GM12892 (cell line): ENCODE data around the gene TEAD1.

Experiments used
- POLR2A ChIP-seq: IDR thresholded peaks from 2 replicates; pipeline ENCODE4 v1.6.1; 2011; ENCODE audit warnings: low read depth, low read length, control low read depth
- POLR2AphosphoS5 ChIP-seq: IDR thresholded peaks from 2 replicates; pipeline ENCODE4 v1.6.1; 2011; ENCODE audit warnings: low read depth, low read length, control low read depth
- TAF1 ChIP-seq: IDR thresholded peaks from 2 replicates; pipeline ENCODE4 v1.6.1; 2011; ENCODE audit warnings: low read depth, mild to moderate bottlenecking, control low read depth, low read length, borderline replicate concordance

GRCh38 chr11:12783765-12784164 lies 109.5 kb downstream of the TEAD1 start:
- no peak for TF ChIP-seq POLR2AphosphoS5
- TF ChIP-seq POLR2A: no peak
- TF ChIP-seq TAF1: no peak
